A673 (cell line): ENCODE results near the gene TSPYL4. TPM values are rescaled to one million over a fixed set of nuclear protein-coding genes. Genes with fewer than 3 reads are reported as not detected.

ENCODE experiments used
- BruUV-seq: library from RNA; stranded (reverse); fragments of 400-500 nt; replicated peaks from 2 replicates; lab custom pipeline; 2021; lab: Mats Ljungman, UMichigan
- CTCF ChIA-PET: fragments of 300-600 bp; sonication (Branson Sonifier 250); formaldehyde crosslinking; loops from one replicate; lab custom pipeline; 2022; ENCODE audit warnings: antibody characterized with exemption; lab: Charles Lee
- POLR2A ChIA-PET: fragments of 300-600 bp; sonication (Branson Sonifier 250); formaldehyde crosslinking; loops from one replicate; lab custom pipeline; 2022; ENCODE audit warnings: antibody characterized with exemption; ENCODE audit not compliant: low non-redundant PET; lab: Charles Lee
- DNase-seq: peaks from one replicate; pipeline ENCODE4 v3.0.0-alpha.2; 2015; ENCODE audit warnings: low spot score
- H3K27ac ChIP-seq: fragments of 200-600 bp; sonication (generic); 2 replicates; pipeline ENCODE4 v1.5.1; 2016; ENCODE audit warnings: mixed run types, low read depth, mild to moderate bottlenecking, mixed read lengths, antibody characterized with exemption, low read length; ENCODE audit not compliant: poor library complexity, severe bottlenecking
- H3K27me3 ChIP-seq: fragments of 200-600 bp; sonication (generic); replicated peaks from 2 replicates; pipeline ENCODE4 v1.6.1; 2017; ENCODE audit warnings: mixed run types, low read depth, mild to moderate bottlenecking, mixed read lengths, antibody characterized with exemption, low read length; ENCODE audit not compliant: insufficient read depth, poor library complexity
- H3K36me3 ChIP-seq: fragments of 200-600 bp; sonication (generic); 2 replicates; pipeline ENCODE4 v1.6.1; 2016; ENCODE audit warnings: mixed run types, mild to moderate bottlenecking, mixed read lengths, antibody characterized with exemption, low read length; ENCODE audit not compliant: insufficient read depth, poor library complexity, severe bottlenecking
- H3K4me1 ChIP-seq: fragments of 200-600 bp; sonication (generic); 2 replicates; pipeline ENCODE4 v1.6.1; 2017; ENCODE audit warnings: mixed run types, mild to moderate bottlenecking, mixed read lengths, antibody characterized with exemption, low read length; ENCODE audit not compliant: insufficient read depth, poor library complexity, severe bottlenecking
- H3K4me3 ChIP-seq: fragments of 200-600 bp; sonication (generic); 2 replicates; pipeline ENCODE4 v1.5.1; 2016; ENCODE audit warnings: low read depth, mixed run types, mild to moderate bottlenecking, mixed read lengths, low read length; ENCODE audit not compliant: poor library complexity, severe bottlenecking
- H3K9me3 ChIP-seq: fragments of 200-600 bp; sonication (generic); 2 replicates; pipeline ENCODE4 v1.6.1; 2016; ENCODE audit warnings: mixed run types, low read depth, mild to moderate bottlenecking, mixed read lengths, antibody characterized with exemption, low read length; ENCODE audit not compliant: poor library complexity, severe bottlenecking
- CTCF ChIP-seq: fragments of 300-800, 200-600 bp; sonication (generic); conservative IDR thresholded peaks from 2 replicates; pipeline ENCODE4 v1.5.1; 2017; ENCODE audit warnings: low read depth, mild to moderate bottlenecking, antibody characterized with exemption, low read length, moderate library complexity, mixed read lengths
- EZH2 ChIP-seq: fragments of 200-600 bp; sonication (generic); IDR thresholded peaks from 2 replicates; pipeline ENCODE4 v1.6.1; 2017; ENCODE audit warnings: borderline replicate concordance, low read depth, mild to moderate bottlenecking, mixed read lengths, antibody characterized with exemption, low read length; ENCODE audit not compliant: poor library complexity, severe bottlenecking
- intact Hi-C: fragments of 100-400 bp; cut with micrococcal nuclease; formaldehyde crosslinking; loops from one replicate; pipeline ENCODE4 v1.10.0; 2022; ENCODE audit not compliant: unreplicated experiment
- total RNA-seq: library from RNA; stranded (reverse); gene quantifications from 2 replicates; pipeline ENCODE4 v1.2.3, GENCODE V29; 2021

TSPYL4 gene
- total RNA-seq, 1 experiment from 2014 or later: 17.2 TPM

- POLR2A ChIA-PET: no interaction called here
- intact Hi-C loops: no loop called here
- no peaks in the 10 kb centered on the region for H3K4me1 ChIP-seq
- TF ChIP-seq CTCF: no peak
- TF ChIP-seq EZH2: no peak
- no peak for DNase-seq
- no TSS peak for BruUV-seq
- CTCF ChIA-PET: no interaction called here
- H3K4me3 ChIP-seq: no peak overlapping the region
- H3K36me3 ChIP-seq: no peaks in the 10 kb centered on the region
- H3K27ac ChIP-seq: no peak overlapping the region
- no peaks in the 10 kb centered on the region for H3K27me3 ChIP-seq
- H3K9me3 ChIP-seq: no peaks in the 10 kb centered on the region
These were observed 14.0 kb downstream of the TSPYL4 start for GRCh38 chr6:116239856-116240255.

GRCh38 chr6:116239256-116239655 is 14.6 kb downstream of the TSPYL4 start:
- no peak overlapping the region for H3K27ac ChIP-seq
- no peaks in the 10 kb centered on the region for H3K27me3 ChIP-seq
- H3K4me3 ChIP-seq: no peak overlapping the region
- H3K9me3 ChIP-seq: no peaks in the 10 kb centered on the region
- intact Hi-C loops: no loop called here
- TF ChIP-seq CTCF (no peak), EZH2 (no peak)
- no peak for DNase-seq
- H3K4me1 ChIP-seq: no peaks in the 10 kb centered on the region
- no TSS peak for BruUV-seq
- ChIA-PET CTCF (no interaction called here), POLR2A (no interaction called here)
- no peaks in the 10 kb centered on the region for H3K36me3 ChIP-seq

- CTCF ChIA-PET: no interaction called here
- intact Hi-C loops: no loop called here
- DNase-seq: no peak
These were observed 15.8 kb downstream of the TSPYL4 start for GRCh38 chr6:116238083-116238482.

More at GRCh38 chr6:116238083-116238482, 15.8 kb downstream of the TSPYL4 start:
- H3K27ac ChIP-seq: no peak overlapping the region
- POLR2A ChIA-PET: no interaction called here
- no peak overlapping the region for H3K4me3 ChIP-seq
- no TSS peak for BruUV-seq
- no peaks in the 10 kb centered on the region for H3K27me3 ChIP-seq
- no peaks in the 10 kb centered on the region for H3K4me1 ChIP-seq
- H3K9me3 ChIP-seq: no peaks in the 10 kb centered on the region
- no peak for TF ChIP-seq EZH2
- no peak for TF ChIP-seq CTCF
- H3K36me3 ChIP-seq: no peaks in the 10 kb centered on the region
